Astrocyte (in vitro differentiated cells and primary cell): ENCODE results near the gene MYO1B. TPM values are rescaled to one million over a fixed set of nuclear protein-coding genes. Genes with fewer than 3 reads are reported as not detected.

ENCODE experiments used
- DNase-seq: peaks from one replicate; pipeline ENCODE4 v3.0.0-alpha.2; 2010; ENCODE audit warnings: low read depth
- FAIRE-seq: peaks from 2 replicates; lab custom pipeline; 2011; peaks lifted over from hg19 to GRCh38; lab: Jason Lieb, UNC
- H2AFZ ChIP-seq: 2 replicates; pipeline ENCODE4 v1.6.0; 2012; ENCODE audit warnings: low read depth, low read length, inconsistent platforms
- H3K27ac ChIP-seq: 2 replicates; pipeline ENCODE4 v1.5.1; 2011; ENCODE audit warnings: low read depth, low read length, inconsistent platforms
- H3K27me3 ChIP-seq: 2 replicates; pipeline ENCODE4 v1.6.0; 2011; ENCODE audit warnings: low read length, inconsistent platforms; ENCODE audit not compliant: insufficient read depth
- H3K36me3 ChIP-seq: 2 replicates; pipeline ENCODE4 v1.5.1; 2011; ENCODE audit warnings: low read length, inconsistent platforms; ENCODE audit not compliant: insufficient read depth
- H3K4me1 ChIP-seq: 2 replicates; pipeline ENCODE4 v1.5.1; 2011; ENCODE audit warnings: low read length, inconsistent platforms; ENCODE audit not compliant: insufficient read depth
- H3K4me2 ChIP-seq: 2 replicates; pipeline ENCODE4 v1.6.0; 2012; ENCODE audit warnings: low read length, inconsistent platforms
- H3K4me3 ChIP-seq: 2 replicates; pipeline ENCODE4 v1.5.1; 2011; ENCODE audit warnings: low read depth, mild to moderate bottlenecking, low read length, inconsistent platforms; ENCODE audit not compliant: insufficient read depth
- H3K79me2 ChIP-seq: 2 replicates; pipeline ENCODE4 v1.6.0; 2012; ENCODE audit warnings: mild to moderate bottlenecking, low read length, inconsistent platforms; ENCODE audit not compliant: insufficient read depth
- H3K9ac ChIP-seq: 2 replicates; pipeline ENCODE4 v1.6.0; 2012; ENCODE audit warnings: mild to moderate bottlenecking, low read length, inconsistent platforms
- H3K9me3 ChIP-seq: 2 replicates; pipeline ENCODE4 v1.5.1; 2012; ENCODE audit warnings: low read depth, mild to moderate bottlenecking, low read length, inconsistent platforms; ENCODE audit not compliant: insufficient read depth
- H4K20me1 ChIP-seq: 2 replicates; pipeline ENCODE4 v1.6.0; 2012; ENCODE audit warnings: low read length, inconsistent platforms; ENCODE audit not compliant: insufficient read depth
- H3K27ac Mint-ChIP-seq: one replicate; pipeline ENCODE4 v1.8.0; 2021; ENCODE audit warnings: mild to moderate bottlenecking, mixed read lengths; ENCODE audit not compliant: unreplicated experiment
- H3K27me3 Mint-ChIP-seq: one replicate; pipeline ENCODE4 v1.8.0; 2021; ENCODE audit warnings: low read depth, mixed read lengths; ENCODE audit not compliant: unreplicated experiment
- H3K36me3 Mint-ChIP-seq: one replicate; pipeline ENCODE4 v1.8.0; 2021; ENCODE audit warnings: low read depth, mixed read lengths; ENCODE audit not compliant: unreplicated experiment
- H3K4me1 Mint-ChIP-seq: one replicate; pipeline ENCODE4 v1.8.0; 2021; ENCODE audit warnings: low read depth, mixed read lengths; ENCODE audit not compliant: unreplicated experiment
- H3K4me3 Mint-ChIP-seq: one replicate; pipeline ENCODE4 v1.8.0; 2021; ENCODE audit warnings: mild to moderate bottlenecking, moderate library complexity, mixed read lengths; ENCODE audit not compliant: unreplicated experiment
- H3K9me3 Mint-ChIP-seq: one replicate; pipeline ENCODE4 v1.8.0; 2021; ENCODE audit warnings: mild to moderate bottlenecking, mixed read lengths; ENCODE audit not compliant: unreplicated experiment
- CTCF ChIP-seq: IDR thresholded peaks from 2 replicates; pipeline ENCODE4 v1.5.1; 2011; ENCODE audit warnings: low read depth, mild to moderate bottlenecking, inconsistent platforms, low read length, moderate library complexity; ENCODE audit not compliant: insufficient read depth
- EZH2 ChIP-seq: IDR thresholded peaks from 2 replicates; pipeline ENCODE4 v1.6.1; 2012; ENCODE audit warnings: mild to moderate bottlenecking, low read length, inconsistent platforms; ENCODE audit not compliant: insufficient read depth
- total RNA-seq: library from RNA; stranded (reverse); gene quantifications from 2 replicates; pipeline ENCODE4 v1.2.1, GENCODE V29; 2021

Gene MYO1B
- total RNA-seq, 1 donor from 2014 or later, result 95.7 TPM

GRCh38 chr2:191462370-191462769 is 217.2 kb downstream of the MYO1B start:
- no peak for TF ChIP-seq CTCF
- no peak for TF ChIP-seq EZH2
- no peak overlapping the region for H3K4me2 ChIP-seq
- no peak overlapping the region for H3K4me3 ChIP-seq
- Mint-ChIP-seq H3K4me3 (no peak overlapping the region), H3K36me3 (no peaks in the 10 kb centered on the region), H3K27me3 (no peaks in the 10 kb centered on the region), H3K27ac (no peak overlapping the region), H3K9me3 (peaks cover 2% of the 10 kb centered on the region), H3K4me1 (peaks cover under 1% of the 10 kb centered on the region)
- no peaks in the 10 kb centered on the region for H3K79me2 ChIP-seq
- no peaks in the 10 kb centered on the region for H3K9me3 ChIP-seq
- H3K27ac ChIP-seq, result no peak overlapping the region
- H3K27me3 ChIP-seq, result no peaks in the 10 kb centered on the region
- DNase-seq, result no peak
- H4K20me1 ChIP-seq, result no peaks in the 10 kb centered on the region
- H3K4me1 ChIP-seq, result no peaks in the 10 kb centered on the region
- H3K36me3 ChIP-seq, result no peaks in the 10 kb centered on the region
- no peak overlapping the region for H3K9ac ChIP-seq
- H2AFZ ChIP-seq, result no peak overlapping the region
- FAIRE-seq, result no peak

DNA sequence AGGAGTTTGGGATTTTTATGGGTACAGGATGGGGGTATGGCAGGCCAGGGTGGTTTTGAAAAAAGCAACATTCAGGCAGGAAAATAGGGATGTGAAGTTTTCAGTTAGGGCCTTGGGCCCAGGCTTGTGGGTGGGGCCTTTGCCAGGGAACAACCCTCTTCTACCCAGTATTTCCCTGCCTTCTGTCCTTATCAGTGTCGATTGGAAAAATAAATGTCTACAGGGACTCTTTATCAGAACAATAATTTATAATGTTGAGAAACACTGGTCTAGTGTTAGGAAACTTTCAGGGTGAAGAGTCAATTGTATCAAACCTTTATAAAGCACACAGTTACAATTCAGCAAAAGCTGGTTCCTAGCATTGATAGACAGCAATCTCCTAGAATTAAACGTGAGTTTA is 218.6 kb downstream of the MYO1B start:
- no peaks in the 10 kb centered on the region for H3K27me3 Mint-ChIP-seq
- no peaks in the 10 kb centered on the region for H3K36me3 Mint-ChIP-seq
- H3K4me3 Mint-ChIP-seq, result no peak overlapping the region
- Histone ChIP-seq H3K4me2 (no peak overlapping the region), H3K79me2 (no peaks in the 10 kb centered on the region), H3K9ac (no peak overlapping the region), H2AFZ (no peak overlapping the region), H3K9me3 (no peaks in the 10 kb centered on the region), H3K27ac (no peak overlapping the region), H3K4me3 (no peak overlapping the region), H4K20me1 (no peaks in the 10 kb centered on the region), H3K4me1 (no peaks in the 10 kb centered on the region), H3K36me3 (no peaks in the 10 kb centered on the region), H3K27me3 (no peaks in the 10 kb centered on the region)
- no peak overlapping the region for H3K27ac Mint-ChIP-seq
- TF ChIP-seq CTCF, result no peak
- TF ChIP-seq EZH2, result no peak
- H3K4me1 Mint-ChIP-seq, result peaks cover 6% of the 10 kb centered on the region
- peaks cover 2% of the 10 kb centered on the region for H3K9me3 Mint-ChIP-seq
- DNase-seq (no peak), FAIRE-seq (no peak)

- TF ChIP-seq EZH2 (no peak), CTCF (no peak)
- Histone ChIP-seq H3K36me3 (no peaks in the 10 kb centered on the region), H3K4me2 (no peak overlapping the region), H3K27ac (no peak overlapping the region), H3K27me3 (no peaks in the 10 kb centered on the region), H3K9me3 (no peaks in the 10 kb centered on the region), H3K79me2 (no peaks in the 10 kb centered on the region), H4K20me1 (no peaks in the 10 kb centered on the region), H2AFZ (peak overlapping the region; percentile 8), H3K4me3 (no peak overlapping the region), H3K9ac (no peak overlapping the region), H3K4me1 (no peaks in the 10 kb centered on the region)
- Mint-ChIP-seq H3K27me3 (no peaks in the 10 kb centered on the region), H3K9me3 (no peaks in the 10 kb centered on the region), H3K4me1 (peaks cover 6% of the 10 kb centered on the region), H3K4me3 (no peak overlapping the region), H3K27ac (peak overlapping the region; percentile 6), H3K36me3 (no peaks in the 10 kb centered on the region)
- no peak for DNase-seq
- FAIRE-seq, result peak; percentile 56
Observed at GRCh38 chr2:191465766-191466420, 220.7 kb downstream of the MYO1B start.
